Inflammatory macrophage treated with lipopolysaccharide for 1 hour (primary cell): ENCODE results near the gene ZDHHC14.

Experiments used
- DNase-seq, 2 donors: peaks; one replicate each; pipeline ENCODE4 v3.0.0-alpha.2; 2020 to 2022

Gene ZDHHC14

DNA sequence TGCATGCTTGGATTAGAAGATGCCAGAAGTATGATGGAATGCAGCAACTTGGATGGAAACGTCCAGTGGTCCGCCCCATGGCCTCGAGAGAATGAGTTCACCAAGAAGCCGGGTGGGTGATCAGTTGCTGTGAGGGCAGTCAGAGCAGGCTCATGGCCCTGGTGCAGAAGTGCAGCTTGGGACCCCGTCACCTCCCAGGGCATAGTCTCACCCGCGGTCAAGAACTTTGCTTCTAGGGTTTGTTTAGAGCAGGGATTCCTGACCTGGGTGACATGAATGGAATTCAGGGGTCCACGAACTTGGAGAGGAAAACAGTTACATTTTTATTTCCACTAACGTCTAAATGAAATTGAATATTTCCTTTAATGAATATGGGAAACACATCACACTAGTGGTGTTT, 225.5 kb downstream of the ZDHHC14 start:
- no peak for DNase-seq

DNA sequence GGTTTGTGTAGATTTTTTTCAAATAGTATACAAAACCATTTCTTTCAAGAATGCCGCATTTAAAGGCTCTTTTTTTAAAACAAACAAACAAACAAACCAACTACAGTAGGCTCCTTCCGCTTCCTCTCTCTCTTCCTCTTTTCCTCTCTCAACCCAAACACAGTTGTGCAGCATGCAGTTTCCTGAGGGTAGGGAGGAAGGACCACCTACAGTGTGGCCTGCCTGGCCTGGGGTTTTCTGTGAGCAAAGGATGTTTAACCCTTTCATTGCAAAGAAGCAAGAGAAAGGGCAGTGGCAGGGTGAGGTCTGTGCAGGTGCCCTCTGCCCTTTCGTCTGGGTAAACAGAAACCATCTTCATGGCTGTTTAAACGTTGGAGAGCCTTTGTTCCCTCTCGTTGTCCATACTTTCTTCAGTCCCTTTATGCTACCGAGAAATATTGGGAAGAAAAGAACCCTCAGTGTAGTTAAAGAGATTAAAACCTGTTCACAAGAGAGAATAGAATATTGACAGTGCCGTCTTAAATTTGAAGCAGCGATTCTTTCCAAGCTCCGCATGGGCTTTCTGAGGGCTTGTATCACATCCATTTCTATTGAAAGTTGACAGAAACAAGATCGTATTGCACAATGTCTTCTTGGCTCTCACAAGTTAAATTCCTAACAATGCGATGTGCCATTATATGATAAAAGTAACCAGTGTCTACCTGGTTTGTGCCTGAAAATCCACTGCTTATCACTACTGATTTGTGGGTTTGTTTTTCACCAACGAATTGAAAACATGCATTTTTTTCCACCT, 226.5 kb downstream of the ZDHHC14 start:
- DNase-seq = no peak

DNA sequence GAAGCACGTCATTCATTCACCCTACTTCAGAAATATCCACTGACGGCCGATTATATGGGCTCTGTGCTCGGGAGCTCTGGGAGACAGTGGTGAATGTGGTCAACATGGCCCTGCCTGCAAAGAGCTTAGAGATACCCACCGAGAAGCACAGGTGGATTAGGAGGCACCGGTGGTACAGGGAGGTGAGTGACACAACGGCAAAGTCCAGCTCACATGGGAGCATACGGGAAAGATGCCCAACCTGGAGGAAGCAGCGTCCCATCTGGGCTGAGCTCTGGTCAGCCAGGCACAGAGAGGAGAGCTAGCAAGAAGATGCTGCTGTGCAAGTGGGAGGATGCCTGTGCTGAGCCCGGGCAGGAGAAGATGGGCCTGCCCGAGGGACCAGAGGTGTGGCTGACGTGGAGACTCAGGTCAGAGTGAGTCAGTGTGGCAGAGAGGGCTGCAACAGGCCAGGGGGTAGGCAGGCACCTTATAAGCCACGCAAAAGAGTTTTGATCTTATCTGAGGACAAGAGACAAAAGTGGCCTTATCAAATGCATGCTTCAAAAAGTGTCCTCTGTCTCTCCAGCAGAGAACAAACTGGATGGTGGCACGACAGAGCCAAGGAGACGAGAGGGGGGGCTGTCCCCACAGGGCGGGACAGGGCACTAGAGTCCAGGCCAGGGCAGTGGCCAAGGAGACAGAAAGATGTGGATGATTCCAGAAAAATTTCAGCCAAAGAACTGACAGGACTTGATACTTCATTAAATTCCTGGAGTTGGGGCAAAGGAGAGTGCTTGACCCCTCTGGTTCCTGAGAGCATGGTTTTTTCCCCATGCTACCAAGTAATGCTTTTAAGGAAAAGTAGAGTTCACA, 227.5 kb downstream of the ZDHHC14 start:
- DNase-seq = no peak

DNA sequence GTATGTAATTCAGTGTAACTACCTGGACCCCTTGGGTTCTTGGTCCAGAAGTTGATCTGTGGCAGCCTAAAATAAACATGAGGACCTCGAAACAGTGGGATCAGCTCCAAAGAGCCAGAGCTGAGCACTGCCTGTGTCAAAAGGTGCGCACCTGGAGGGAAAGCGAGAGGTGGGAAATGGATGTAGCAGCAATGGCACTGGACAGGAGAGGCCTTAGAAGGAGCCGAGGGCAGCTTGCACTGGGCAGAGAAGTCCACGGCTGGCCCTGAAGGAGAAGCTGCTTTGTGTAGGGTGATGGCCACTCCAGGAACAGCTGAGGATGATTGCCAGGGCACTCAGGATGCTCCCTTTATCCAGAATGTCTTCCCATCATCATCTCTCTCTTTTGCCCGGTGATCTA, 228.1 kb downstream of the ZDHHC14 start:
- no peak for DNase-seq

DNA sequence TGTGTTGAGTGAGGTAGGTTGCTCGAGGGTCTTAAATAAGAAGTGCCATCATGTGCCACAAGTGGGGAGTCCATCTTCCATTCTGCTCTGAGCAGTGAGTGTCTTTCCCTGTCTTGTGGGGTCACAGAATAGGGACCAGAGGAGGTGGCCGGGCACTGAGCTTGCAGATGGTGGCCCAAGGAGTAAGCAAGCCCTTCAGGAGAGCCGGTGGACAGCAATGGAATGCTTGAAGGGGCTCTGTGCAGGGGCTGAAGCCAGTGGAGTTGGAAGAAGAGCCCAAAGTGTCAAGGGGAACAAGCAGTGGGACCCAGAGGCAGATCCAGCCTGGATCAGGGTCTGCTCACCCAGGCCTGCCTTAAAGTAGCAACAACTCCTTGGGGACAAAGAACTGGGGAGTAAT, 228.6 kb downstream of the ZDHHC14 start:
- DNase-seq = no peak

DNA sequence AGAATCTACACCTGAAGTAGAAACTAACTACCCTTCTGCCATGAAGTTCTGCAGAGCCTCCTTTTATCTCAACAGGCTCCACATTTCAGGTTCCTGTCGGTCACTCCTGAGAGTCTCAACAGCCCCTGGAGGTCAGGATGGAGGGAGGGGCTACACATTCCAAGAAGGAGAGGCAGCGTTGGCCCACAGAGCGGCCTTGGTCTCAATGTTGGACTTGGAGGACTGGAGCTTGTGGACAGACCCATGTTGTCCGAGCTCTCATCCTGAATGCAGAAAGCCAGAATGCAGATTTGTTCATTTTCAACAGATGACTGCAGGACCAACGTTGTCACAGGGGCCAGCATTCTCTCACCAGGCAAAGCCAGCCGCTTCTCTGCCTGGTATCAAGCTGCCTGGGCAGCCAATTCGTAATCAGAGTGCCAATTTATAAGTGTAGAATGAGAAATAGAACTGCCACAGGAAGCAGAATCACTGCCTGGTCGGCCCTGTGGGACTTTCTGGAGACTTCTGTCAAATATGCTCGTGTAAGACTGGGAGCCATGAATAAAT, 229.5 kb downstream of the ZDHHC14 start:
- DNase-seq = no peak

DNA sequence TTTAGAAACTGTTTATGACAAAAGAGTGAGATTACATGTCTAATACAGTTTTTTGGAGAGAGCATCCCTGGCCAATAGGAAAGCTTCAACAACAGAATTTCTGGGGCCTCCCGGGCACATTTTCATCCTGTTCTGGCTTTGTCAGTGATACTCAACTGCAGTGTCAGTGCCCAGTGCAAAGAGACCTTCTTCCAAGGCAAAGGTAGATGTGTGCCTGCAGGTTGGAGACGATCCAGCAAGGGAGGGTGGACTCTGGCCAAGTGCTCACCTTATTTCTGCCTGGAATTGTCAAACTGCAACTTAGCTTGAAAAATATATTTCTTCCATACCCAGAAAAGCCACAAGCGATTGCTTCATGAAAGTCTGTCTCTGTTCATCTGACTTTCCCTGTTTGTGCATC, 230.4 kb downstream of the ZDHHC14 start:
- DNase-seq = no peak

DNA sequence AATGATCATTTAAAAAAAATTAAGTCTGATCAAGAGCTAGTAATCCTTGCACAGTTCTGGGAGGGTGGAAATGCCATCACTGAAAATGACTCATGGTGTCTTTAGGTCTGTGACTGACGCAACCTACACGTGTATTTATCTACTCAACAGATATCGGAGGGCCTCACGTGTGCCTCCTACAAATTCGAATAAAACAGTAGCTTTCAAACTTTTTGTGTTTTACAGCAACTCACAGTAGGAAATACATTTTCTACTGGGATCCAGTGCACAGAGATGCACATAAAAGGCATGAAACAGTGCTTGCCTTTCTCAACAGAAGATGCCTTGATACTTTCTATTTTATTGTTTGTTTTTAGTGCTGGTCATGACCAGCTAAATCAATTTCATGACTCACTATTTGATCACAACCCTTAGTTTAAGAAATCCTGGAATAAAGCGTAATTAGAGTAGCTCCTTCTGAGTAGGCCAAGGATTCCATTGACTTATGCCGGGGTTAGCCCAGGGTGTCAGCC, 232.1 kb downstream of the ZDHHC14 start:
- DNase-seq = peak in 1 of 2 donors; percentile 8

DNA sequence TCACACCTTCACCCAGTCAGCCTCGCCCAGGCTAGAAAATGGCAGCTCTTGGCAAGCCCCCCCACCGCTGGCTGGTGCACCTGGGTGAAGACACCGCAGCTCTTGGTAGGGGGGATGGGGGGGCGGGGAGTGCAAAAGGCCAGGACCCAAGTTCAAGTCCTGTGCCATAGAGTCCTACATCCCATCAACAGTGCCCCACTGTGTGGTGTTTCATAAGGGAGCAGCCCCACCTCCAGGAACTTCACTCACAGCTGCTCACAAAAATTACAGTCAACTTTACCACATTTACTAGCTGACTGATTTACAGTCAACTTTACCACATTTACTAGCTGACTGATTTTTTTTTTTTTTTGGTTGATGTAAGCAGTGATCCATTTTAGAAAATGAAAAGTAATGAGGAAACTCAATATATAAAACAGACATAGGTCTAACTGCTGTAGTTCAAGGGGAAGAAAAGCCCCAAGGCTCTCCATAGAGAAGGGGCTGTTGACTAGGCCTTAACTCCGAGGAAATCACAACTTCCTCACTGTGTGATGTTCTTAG, 233.1 kb downstream of the ZDHHC14 start:
- peak in 1 of 2 donors; percentile 2 for DNase-seq

DNA sequence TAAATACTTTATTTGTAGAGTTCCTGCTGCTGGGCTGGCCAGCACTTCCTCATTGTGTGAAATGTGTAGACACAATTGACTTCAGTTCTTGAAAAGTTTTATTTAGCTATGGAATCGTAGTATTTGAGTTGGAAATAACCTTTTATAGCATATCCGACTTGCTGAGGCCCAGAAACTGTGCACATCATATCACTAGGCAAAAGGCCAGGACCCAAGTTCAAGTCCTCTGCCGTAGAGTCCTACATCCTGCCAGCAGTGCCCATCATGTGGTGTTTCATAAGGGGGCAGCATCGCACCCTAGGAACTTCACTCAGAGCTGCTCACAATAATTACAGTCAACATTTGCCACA, 234.4 kb downstream of the ZDHHC14 start:
- DNase-seq = peak; percentile 16

DNA sequence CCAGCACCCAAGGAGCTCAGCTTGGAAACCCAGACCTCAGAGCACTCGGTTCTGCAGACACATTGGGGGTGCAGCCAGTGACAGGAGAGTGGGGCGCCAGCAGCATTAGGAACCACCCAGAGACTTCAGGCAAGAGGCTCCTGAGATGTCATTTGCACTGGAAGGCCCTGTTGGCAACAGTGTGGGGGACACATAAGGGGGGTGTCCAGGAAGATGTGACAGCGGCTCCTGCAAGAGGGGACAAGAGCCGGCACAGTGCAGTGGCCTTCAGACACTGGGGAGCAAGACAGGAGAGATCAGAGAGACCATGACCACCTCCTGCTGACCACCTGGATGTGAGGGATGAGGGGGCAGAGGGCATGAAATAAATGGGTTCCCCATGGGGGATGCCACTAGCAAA, 235.0 kb downstream of the ZDHHC14 start:
- DNase-seq = no peak

DNA sequence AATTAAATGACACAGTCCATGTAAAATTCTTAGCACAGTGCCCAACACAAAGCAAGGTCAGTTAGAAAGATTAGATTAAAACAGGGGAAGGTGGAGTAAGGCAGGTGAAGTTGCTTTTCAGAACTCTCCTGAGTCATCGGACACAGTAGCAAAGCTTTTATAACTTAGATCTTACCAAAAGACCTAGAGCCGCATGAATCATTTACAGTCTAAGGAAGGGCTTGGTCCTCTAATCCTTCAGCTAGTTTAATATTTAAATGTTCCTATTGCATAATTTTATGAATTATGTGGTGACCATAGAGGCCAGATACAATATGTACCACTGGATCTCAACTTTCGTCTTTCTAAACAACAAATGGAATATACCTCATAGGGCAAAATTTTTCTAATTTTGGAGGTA, 240.0 kb downstream of the ZDHHC14 start:
- DNase-seq = no peak

DNA sequence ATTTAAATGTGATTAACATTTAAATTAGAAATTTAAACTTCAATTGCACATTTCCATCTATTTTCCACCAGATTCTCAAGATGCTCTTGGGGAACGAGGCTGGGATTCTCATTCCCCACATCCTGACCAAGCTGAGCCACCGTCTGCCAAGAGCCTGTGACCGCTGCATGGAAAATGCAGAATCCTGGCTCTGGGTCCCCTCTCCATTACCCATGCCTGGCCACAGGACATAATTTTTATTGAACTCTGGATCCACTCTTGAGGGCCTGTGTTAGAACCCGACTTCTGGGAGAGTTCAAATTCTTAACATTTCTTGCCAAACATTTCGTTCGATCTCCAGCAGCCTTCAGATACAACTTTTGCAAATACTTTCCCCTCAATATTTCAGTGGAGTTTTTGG, 240.4 kb downstream of the ZDHHC14 start:
- DNase-seq = no peak

DNA sequence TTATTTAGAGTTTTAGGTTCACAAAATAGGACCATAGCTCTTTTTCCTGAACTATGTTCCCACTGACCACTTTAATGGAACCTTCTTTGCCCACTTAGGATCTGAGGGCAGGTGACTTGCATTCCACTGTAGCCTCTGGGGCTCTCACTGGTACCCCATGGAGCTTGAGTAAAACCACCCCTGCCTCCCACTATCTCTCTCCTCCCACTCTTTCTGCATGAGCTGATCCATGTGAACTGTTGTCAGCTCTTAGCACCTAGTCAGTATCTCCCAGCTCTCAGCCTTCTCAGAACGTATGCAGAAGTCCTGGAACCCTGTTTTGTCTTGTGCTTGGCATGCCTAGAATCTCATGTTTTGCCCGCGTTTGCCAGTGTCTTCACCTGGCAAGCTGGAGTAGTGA, 241.4 kb downstream of the ZDHHC14 start:
- DNase-seq = no peak

DNA sequence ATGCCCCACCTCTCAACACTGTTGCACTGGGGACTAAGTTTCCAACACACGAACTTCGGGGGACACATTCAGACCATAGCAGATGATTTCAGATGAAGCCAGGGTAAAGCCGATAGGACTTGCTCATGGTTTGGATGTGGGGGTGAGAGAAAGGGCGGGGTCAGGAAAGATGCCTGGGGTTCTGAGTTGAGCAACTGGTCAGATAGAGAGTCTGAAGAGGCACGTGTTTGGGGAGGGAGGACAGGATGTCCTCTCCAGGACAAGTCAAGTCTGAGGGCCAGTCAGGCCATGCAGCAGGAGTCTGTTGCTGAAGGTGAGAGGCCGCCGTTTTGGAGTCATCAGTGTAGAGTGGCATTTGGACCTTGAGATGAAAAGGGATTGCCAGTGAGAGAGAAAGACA, 244.1 kb downstream of the ZDHHC14 start:
- no peak for DNase-seq

DNA sequence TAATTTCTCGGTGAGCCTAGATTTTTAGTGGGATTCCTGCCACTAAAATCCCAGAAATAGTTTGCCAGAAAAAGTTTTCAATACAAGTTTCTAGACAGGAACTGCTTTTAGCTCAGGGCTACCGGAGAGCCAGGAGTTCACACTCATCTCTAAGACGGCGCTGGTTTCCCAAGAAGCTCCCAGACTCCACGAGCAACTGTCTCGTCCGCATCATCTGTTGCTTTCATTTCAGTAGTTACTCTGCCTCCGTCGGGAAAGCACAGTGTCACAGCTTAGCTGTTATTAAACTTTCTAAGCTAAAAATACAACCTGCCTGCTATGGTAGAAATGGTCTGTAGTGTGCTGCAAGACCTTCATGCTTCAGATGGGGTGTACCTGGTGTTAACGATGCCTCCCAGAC, 244.8 kb downstream of the ZDHHC14 start:
- no peak for DNase-seq

DNA sequence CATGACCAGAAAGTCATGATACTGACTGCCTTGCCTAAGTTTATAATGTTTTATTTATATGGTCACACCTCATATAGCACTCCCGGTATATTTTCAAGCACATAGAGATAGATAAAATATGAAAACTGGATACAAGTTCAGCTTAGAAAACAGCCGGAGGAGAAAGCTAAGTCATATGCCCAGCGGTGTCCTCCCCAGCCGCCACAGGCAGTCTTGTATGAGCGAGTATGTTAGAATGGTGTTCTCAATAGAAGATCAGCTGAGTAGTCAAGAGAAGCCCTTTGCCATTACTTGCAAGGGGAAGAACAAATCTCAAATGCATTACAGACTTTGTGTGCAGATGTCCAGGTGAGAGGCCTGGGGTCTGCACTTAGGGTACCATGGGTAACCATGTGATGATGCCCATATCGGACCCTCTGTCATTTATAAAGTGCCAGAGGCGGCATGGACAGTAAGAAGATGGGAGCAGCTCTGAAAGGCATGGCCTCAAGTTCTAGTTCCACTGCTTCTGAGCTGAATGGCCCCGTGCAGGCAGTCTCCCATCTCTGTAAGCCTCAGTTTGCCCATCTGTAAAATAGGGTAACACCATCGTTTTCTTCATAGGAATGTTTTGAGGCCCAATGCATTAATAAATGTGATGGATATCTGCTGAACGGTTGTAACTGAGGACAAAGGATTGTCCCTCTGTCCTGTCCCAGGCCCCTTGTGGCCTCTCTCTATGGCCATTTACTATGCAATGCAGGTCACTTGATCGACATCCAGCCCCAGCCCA, 246.4 kb downstream of the ZDHHC14 start:
- no peak for DNase-seq

DNA sequence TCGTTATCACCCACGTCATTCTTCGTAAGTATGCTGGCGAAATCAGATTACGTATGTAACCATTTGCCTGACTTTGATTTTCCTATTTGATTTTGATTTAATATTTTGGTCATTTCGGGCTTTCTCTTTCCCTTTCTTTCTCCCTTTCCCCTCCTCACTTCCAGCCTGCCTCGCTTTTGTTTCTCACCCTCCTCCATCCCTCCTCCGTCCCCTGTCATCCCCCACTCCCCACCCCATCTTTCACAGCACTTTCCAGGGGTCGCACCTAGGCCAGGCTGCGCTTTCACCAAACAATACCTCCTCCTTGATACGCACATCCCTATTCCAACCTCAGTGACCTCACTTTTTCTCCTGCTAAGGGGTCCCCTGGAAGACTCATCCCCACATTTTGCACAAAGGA, 247.5 kb downstream of the ZDHHC14 start:
- DNase-seq = no peak

DNA sequence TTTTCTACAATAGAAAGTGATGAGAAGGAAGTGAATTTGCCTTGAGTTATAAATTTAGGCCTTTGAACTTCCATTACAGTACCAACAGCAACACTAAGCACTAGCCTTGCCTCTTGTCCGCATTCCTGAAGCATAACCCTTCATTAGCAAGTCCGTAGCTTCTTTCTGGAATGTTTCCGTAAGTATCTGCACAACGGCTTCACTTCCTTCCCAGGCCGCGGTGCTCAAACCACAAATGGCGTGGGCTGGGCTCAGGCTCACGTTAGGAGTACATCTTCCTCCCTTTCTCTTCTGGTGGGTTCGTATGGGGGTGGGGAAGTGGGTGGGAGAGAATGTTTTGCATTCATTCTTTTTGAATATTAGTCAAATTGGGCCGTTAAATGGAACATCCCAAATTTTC, 248.2 kb downstream of the ZDHHC14 start:
- peak; percentile 10 to 36 for DNase-seq

DNA sequence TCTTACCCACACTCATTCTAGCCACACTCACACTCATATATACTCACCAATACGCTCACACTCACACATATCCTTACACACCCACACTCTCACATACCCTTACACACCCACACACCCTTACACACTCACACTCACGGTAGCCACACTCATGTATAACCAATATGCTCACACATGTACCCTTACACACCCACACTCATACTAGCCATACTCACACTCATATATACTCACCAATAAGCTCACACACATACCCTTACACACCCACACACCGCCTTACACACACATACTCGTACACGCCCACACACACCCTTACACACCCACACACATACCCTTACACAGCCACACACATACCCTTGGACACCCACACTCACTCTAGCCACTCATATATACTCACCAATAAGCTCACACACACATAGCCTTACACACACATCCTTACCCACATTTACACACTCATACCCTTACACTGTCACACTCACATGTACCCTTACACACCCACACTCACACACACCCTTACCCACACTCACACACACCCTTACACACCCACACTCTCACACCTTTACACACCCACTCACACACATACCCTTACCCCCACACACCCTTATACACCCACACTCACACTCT, 249.6 kb downstream of the ZDHHC14 start:
- no peak for DNase-seq

DNA sequence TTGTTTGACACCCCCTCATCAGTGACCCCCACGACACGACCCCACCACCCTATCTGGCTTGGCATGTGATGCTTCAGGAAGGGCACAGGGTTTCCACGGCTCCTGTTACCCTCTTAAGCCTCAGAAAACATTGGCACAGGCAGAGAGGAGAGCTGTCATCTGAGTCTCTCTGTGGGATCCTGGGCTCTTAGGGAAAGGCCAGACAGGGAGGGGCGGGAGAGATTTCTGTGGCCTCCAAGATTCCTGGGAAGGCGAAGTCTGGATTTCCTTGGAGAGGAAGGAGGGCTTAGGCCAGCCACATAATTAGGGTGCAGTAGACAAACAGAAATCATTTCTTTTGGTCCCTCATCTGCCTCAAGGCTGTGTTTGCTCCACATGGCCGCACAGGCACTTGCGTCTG, 250.4 kb downstream of the ZDHHC14 start:
- DNase-seq = no peak
